ENCODE data around the gene ALDH1A3.

DNA sequence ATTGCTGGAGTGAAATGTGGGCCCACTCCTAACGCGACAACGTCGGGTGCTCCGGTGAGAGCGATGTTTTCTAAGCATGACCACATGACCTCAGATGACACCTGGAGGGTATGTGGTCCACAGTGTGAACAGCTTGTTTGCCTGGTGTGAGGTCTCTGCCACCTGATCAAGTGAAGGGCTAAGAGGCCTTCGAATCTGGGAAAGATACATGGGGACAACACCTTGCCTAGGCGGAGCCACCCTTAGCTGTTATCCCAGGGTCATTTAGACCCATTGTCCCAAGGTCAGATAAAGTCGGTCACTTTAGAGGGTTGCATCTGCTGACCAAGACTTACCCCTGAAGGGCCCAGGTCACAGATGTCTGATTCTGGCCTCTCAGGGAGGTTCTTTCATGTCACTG is 34.9 kb upstream of the ALDH1A3 start:
- TF ChIP-seq, protein P1, sequence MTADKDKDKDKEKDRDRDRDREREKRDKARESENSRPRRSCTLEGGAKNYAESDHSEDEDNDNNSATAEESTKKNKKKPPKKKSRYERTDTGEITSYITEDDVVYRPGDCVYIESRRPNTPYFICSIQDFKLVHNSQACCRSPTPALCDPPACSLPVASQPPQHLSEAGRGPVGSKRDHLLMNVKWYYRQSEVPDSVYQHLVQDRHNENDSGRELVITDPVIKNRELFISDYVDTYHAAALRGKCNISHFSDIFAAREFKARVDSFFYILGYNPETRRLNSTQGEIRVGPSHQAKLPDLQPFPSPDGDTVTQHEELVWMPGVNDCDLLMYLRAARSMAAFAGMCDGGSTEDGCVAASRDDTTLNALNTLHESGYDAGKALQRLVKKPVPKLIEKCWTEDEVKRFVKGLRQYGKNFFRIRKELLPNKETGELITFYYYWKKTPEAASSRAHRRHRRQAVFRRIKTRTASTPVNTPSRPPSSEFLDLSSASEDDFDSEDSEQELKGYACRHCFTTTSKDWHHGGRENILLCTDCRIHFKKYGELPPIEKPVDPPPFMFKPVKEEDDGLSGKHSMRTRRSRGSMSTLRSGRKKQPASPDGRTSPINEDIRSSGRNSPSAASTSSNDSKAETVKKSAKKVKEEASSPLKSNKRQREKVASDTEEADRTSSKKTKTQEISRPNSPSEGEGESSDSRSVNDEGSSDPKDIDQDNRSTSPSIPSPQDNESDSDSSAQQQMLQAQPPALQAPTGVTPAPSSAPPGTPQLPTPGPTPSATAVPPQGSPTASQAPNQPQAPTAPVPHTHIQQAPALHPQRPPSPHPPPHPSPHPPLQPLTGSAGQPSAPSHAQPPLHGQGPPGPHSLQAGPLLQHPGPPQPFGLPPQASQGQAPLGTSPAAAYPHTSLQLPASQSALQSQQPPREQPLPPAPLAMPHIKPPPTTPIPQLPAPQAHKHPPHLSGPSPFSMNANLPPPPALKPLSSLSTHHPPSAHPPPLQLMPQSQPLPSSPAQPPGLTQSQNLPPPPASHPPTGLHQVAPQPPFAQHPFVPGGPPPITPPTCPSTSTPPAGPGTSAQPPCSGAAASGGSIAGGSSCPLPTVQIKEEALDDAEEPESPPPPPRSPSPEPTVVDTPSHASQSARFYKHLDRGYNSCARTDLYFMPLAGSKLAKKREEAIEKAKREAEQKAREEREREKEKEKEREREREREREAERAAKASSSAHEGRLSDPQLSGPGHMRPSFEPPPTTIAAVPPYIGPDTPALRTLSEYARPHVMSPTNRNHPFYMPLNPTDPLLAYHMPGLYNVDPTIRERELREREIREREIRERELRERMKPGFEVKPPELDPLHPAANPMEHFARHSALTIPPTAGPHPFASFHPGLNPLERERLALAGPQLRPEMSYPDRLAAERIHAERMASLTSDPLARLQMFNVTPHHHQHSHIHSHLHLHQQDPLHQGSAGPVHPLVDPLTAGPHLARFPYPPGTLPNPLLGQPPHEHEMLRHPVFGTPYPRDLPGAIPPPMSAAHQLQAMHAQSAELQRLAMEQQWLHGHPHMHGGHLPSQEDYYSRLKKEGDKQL (CRISPR knock-in tag; IDR thresholded peaks at IDR 0.05; ENCODE audit: low read depth) = no peak
- no peak for TF ChIP-seq PPARG (CRISPR knock-in tag; conservative IDR thresholded peaks at IDR 0.05)
- TF ChIP-seq, protein P2, sequence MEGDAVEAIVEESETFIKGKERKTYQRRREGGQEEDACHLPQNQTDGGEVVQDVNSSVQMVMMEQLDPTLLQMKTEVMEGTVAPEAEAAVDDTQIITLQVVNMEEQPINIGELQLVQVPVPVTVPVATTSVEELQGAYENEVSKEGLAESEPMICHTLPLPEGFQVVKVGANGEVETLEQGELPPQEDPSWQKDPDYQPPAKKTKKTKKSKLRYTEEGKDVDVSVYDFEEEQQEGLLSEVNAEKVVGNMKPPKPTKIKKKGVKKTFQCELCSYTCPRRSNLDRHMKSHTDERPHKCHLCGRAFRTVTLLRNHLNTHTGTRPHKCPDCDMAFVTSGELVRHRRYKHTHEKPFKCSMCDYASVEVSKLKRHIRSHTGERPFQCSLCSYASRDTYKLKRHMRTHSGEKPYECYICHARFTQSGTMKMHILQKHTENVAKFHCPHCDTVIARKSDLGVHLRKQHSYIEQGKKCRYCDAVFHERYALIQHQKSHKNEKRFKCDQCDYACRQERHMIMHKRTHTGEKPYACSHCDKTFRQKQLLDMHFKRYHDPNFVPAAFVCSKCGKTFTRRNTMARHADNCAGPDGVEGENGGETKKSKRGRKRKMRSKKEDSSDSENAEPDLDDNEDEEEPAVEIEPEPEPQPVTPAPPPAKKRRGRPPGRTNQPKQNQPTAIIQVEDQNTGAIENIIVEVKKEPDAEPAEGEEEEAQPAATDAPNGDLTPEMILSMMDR (CRISPR knock-in tag; IDR thresholded peaks at IDR 0.05) = no peak
- no peak for TF ChIP-seq DMAP1 (CRISPR knock-in tag; IDR thresholded peaks at IDR 0.05)
- no peak for TF ChIP-seq MXI1 (IDR thresholded peaks at IDR 0.05; ENCODE audit: borderline replicate concordance, low read depth, low read length)
- no peak for TF ChIP-seq FIP1L1 (IDR thresholded peaks at IDR 0.05; ENCODE audit: borderline replicate concordance, insufficient read depth, low read depth, low read length)
